Measurements from ENCODE around the gene HIGD2B.
"Not testable (repeated sequence)": the region's sequence is repeated elsewhere in the genome, so short reads cannot be mapped to it uniquely, and the experiment has no call there.

The HIGD2B gene

GRCh38 chr15:72676838-72677237 lies 9.1 kb downstream of the HIGD2B start:
- DNase-seq (ENCODE audit: low read depth in 2 of 2): no peak

- no peak for DNase-seq (ENCODE audit: low read depth in 2 of 2)
Observed at GRCh38 chr15:72671525-72671924, 14.5 kb downstream of the HIGD2B start.

- peak; percentile 30 to 33 for DNase-seq (ENCODE audit: low read depth in 2 of 2)
Observed at GRCh38 chr15:72670656-72671352, 15.2 kb downstream of the HIGD2B start.

- not testable (repeated sequence) for DNase-seq (ENCODE audit: low read depth in 2 of 2)
Observed at GRCh38 chr15:72669803-72670202, 16.2 kb downstream of the HIGD2B start.

- not testable (repeated sequence) for DNase-seq (ENCODE audit: low read depth in 2 of 2)
Observed at GRCh38 chr15:72665706-72666105, 20.3 kb downstream of the HIGD2B start.

GRCh38 chr15:72663931-72664330 lies 22.1 kb downstream of the HIGD2B start:
- DNase-seq (ENCODE audit: low read depth in 2 of 2): not testable (repeated sequence)

GRCh38 chr15:72661081-72661480 lies 24.9 kb downstream of the HIGD2B start:
- DNase-seq (ENCODE audit: low read depth in 2 of 2): not testable (repeated sequence)

- not testable (repeated sequence) for DNase-seq (ENCODE audit: low read depth in 2 of 2)
Observed at GRCh38 chr15:72656014-72656413, 30.0 kb downstream of the HIGD2B start.

GRCh38 chr15:72654397-72654796 lies 31.6 kb downstream of the HIGD2B start, which contains the start of gene GOLGA6B:
TSS of gene GOLGA6B (plus strand) at chr15:72654697. CDS start at chr15:72654738, 41 bp downstream.
- DNase-seq (ENCODE audit: low read depth in 2 of 2): not testable (repeated sequence)

GRCh38 chr15:72648631-72649253 lies 37.2 kb downstream of the HIGD2B start:
- not testable (repeated sequence) for DNase-seq (ENCODE audit: low read depth in 2 of 2)

GRCh38 chr15:72642271-72642670 lies 43.7 kb downstream of the HIGD2B start:
- not testable (repeated sequence) for DNase-seq (ENCODE audit: low read depth in 2 of 2)

GRCh38 chr15:72639759-72640483 lies 46.1 kb downstream of the HIGD2B start:
- not testable (repeated sequence) for DNase-seq (ENCODE audit: low read depth in 2 of 2)

- DNase-seq (ENCODE audit: low read depth in 2 of 2): peak; percentile 2 to 16
Observed at GRCh38 chr15:72636519-72637282, 49.3 kb downstream of the HIGD2B start.

- not testable (repeated sequence) for DNase-seq (ENCODE audit: low read depth in 2 of 2)
Observed at GRCh38 chr15:72629068-72629570, 56.9 kb downstream of the HIGD2B start.

GRCh38 chr15:72628249-72629067 lies 57.5 kb downstream of the HIGD2B start:
- DNase-seq (ENCODE audit: low read depth in 2 of 2): not testable (repeated sequence)

GRCh38 chr15:72626153-72626552 lies 59.8 kb downstream of the HIGD2B start:
- not testable (repeated sequence) for DNase-seq (ENCODE audit: low read depth in 2 of 2)

All from activated CD8-positive, alpha-beta memory T cell treated with anti-CD3 and anti-CD28 coated beads for 4 hours (primary cell).